Fibroblast of the conjunctiva (primary cell): ENCODE measurements around the gene CRISPLD2.
A peak's percentile ranks its signal among the peaks of the same experiment; 100 is the strongest.
"Not testable (repeated sequence)": the region's sequence is repeated elsewhere in the genome, so short reads cannot be mapped to it uniquely, and the experiment has no call there.

Experiments
- DNase-seq: peaks from one replicate; pipeline ENCODE4 v3.0.0-alpha.2; 2010; ENCODE audit warnings: low read depth

The CRISPLD2 gene

GRCh38 chr16:84822990-84823389, 3.2 kb downstream of the CRISPLD2 start:
- DNase-seq = no peak

GRCh38 chr16:84823484-84823883, 3.7 kb downstream of the CRISPLD2 start:
- DNase-seq = no peak

GRCh38 chr16:84823926-84824325, 4.1 kb downstream of the CRISPLD2 start:
- no peak for DNase-seq

- no peak for DNase-seq
Observed at GRCh38 chr16:84825896-84826557, 6.2 kb downstream of the CRISPLD2 start.

- no peak for DNase-seq
Observed at GRCh38 chr16:84826558-84826941, 6.8 kb downstream of the CRISPLD2 start.

- DNase-seq = no peak
Observed at GRCh38 chr16:84827131-84827574, 7.4 kb downstream of the CRISPLD2 start.

- no peak for DNase-seq
Observed at GRCh38 chr16:84827897-84828296, 8.1 kb downstream of the CRISPLD2 start.

GRCh38 chr16:84828322-84828721, 8.5 kb downstream of the CRISPLD2 start:
- DNase-seq = no peak

GRCh38 chr16:84829168-84829965, 9.6 kb downstream of the CRISPLD2 start:
- peak; percentile 60 for DNase-seq

GRCh38 chr16:84830765-84831384, 11.1 kb downstream of the CRISPLD2 start:
- no peak for DNase-seq

GRCh38 chr16:84831728-84832127, 11.9 kb downstream of the CRISPLD2 start:
- not testable (repeated sequence) for DNase-seq

- peak; percentile 99 for DNase-seq
Observed at GRCh38 chr16:84832488-84833143, 12.8 kb downstream of the CRISPLD2 start.

- DNase-seq = no peak
Observed at GRCh38 chr16:84833144-84833500, 13.3 kb downstream of the CRISPLD2 start.

- no peak for DNase-seq
Observed at GRCh38 chr16:84833542-84834402, 14.0 kb downstream of the CRISPLD2 start.

- DNase-seq = no peak
Observed at GRCh38 chr16:84834403-84834772, 14.6 kb downstream of the CRISPLD2 start.

- peak; percentile 98 for DNase-seq
Observed at GRCh38 chr16:84836234-84836647, 16.5 kb downstream of the CRISPLD2 start.

- no peak for DNase-seq
Observed at GRCh38 chr16:84836967-84837366, 17.2 kb downstream of the CRISPLD2 start.

- no peak for DNase-seq
Observed at GRCh38 chr16:84838383-84838948, 18.7 kb downstream of the CRISPLD2 start.

GRCh38 chr16:84839054-84839453, 19.3 kb downstream of the CRISPLD2 start:
- peak; percentile 56 for DNase-seq

- no peak for DNase-seq
Observed at GRCh38 chr16:84839956-84840355, 20.2 kb downstream of the CRISPLD2 start.
